ENCODE measurements around the gene UTS2R. TPM values are rescaled to one million over a fixed set of nuclear protein-coding genes. Genes with fewer than 3 reads are reported as not detected.
A peak's percentile ranks its signal among the peaks of the same experiment; 100 is the strongest.

Gene UTS2R
- total RNA-seq, 4 donors from 2014 or later: not detected

DNA sequence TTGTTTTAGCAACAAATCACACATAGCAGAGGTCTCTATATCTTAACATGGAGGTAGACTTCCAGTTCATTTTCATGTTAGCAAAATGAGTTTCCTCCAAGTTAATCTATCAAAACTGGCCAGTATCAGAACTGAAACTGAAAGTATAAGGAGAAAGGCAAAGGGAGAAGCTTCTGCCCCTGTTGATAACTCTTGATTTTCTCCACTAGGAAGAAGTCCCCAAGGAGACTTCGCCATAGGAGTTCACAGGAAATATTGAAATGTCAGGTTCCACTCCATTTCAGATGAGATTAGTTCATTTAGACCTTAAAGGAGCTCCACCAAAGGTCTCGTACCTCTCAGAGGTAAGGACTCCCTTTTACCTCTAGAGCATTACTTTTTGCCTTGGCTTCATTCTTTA lies 48.0 kb downstream of the UTS2R start:
- H3K4me1 ChIP-seq: peaks cover 0 to 3% of the 10 kb centered on the region in 2 donors
- H3K36me3 ChIP-seq: no peaks in the 10 kb centered on the region
- no peak overlapping the region for H3K4me3 ChIP-seq
- H3K27ac ChIP-seq: no peak overlapping the region
- H3K27me3 ChIP-seq: no peaks in the 10 kb centered on the region
- intact Hi-C loops (cut with DNase I; ENCODE audit: low total_unique reads): no loop called here
- no peaks in the 10 kb centered on the region for H3K9me3 ChIP-seq
- TF ChIP-seq, protein P1, sequence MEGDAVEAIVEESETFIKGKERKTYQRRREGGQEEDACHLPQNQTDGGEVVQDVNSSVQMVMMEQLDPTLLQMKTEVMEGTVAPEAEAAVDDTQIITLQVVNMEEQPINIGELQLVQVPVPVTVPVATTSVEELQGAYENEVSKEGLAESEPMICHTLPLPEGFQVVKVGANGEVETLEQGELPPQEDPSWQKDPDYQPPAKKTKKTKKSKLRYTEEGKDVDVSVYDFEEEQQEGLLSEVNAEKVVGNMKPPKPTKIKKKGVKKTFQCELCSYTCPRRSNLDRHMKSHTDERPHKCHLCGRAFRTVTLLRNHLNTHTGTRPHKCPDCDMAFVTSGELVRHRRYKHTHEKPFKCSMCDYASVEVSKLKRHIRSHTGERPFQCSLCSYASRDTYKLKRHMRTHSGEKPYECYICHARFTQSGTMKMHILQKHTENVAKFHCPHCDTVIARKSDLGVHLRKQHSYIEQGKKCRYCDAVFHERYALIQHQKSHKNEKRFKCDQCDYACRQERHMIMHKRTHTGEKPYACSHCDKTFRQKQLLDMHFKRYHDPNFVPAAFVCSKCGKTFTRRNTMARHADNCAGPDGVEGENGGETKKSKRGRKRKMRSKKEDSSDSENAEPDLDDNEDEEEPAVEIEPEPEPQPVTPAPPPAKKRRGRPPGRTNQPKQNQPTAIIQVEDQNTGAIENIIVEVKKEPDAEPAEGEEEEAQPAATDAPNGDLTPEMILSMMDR (IDR thresholded peaks at IDR 0.05): no peak
- TF ChIP-seq POLR2A (IDR thresholded peaks at IDR 0.05): no peak
- no peak for DNase-seq

DNA sequence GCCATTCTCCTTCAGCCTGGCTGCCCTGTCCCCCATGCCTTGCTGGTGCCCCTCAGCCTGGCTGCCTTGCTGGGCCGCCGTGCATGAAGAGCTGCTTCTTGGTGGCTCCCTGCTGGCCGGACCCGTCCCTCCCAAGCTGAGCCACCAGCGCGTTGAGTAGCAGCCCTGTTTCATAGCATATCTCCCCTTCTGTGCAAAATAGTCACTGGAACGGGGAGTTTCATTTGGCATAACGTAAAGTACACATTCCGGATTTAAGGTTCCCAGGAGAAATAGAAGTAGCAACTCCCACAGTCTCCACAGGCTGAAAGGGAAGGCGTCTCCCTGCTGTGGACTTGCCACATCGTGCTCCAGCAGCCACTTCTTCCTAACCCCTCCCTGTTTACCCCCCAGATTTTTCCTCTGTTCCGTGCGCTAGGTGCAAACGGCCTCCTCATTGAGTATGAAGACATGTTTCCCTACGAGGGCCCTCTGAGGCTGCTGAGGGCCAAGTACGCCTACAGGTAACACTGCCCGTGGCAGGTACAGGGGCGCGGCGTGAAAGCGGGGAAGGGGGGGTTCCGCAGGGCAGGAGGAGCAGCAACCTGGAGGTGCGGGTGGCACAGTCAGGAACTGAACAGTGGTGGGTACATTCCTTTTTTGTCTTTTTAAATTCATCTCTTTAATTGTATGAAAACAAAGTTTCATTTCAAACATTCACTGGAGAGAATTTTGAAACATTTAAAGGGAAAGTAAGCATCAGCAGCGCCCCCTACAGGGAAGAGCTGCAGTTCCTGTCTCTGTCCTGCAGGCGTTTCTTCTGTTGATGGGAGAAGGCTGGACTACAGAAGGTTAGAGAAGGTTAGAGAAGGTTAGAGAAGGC lies 52.7 kb downstream of the UTS2R start:
- no peak overlapping the region for H3K4me3 ChIP-seq
- intact Hi-C loops (cut with DNase I; ENCODE audit: low total_unique reads): no loop called here
- no peak for TF ChIP-seq POLR2A (IDR thresholded peaks at IDR 0.05)
- TF ChIP-seq, protein P1 (IDR thresholded peaks at IDR 0.05): peak; percentile 40 to 55 (median 51)

DNA sequence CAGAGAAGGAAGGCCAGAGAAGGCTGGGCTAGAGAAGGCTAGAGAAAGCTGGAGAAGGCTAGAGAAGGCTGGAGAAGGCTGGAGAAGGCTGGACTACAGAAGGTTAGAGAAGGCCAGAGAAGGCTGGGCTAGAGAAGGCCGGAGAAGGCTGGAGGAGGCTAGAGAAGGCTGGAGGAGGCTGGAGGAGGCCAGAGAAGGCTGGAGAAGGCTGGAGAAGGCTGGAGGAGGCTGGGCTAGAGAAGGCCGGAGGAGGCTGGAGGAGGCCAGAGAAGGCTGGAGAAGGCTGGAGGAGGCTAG lies 53.2 kb downstream of the UTS2R start:
- Histone ChIP-seq H3K4me1 (no peaks in the 10 kb centered on the region), H3K4me3 (no peak overlapping the region), H3K36me3 (no peaks in the 10 kb centered on the region), H3K9me3 (no peaks in the 10 kb centered on the region), H3K27ac (peak overlapping the region; percentile 66 to 68), H3K27me3 (no peaks in the 10 kb centered on the region)
- TF ChIP-seq, protein P1 (IDR thresholded peaks at IDR 0.05): peak in 1 of 4 experiments; percentile 1
- TF ChIP-seq POLR2A (IDR thresholded peaks at IDR 0.05): no peak
- intact Hi-C loops (cut with DNase I; ENCODE audit: low total_unique reads): no loop called here
- no peak for DNase-seq

More for the DNA sequence above, 52.7 kb downstream of the UTS2R start:
- Histone ChIP-seq H3K27ac (peak overlapping the region; percentile 66 to 68), H3K9me3 (no peaks in the 10 kb centered on the region), H3K4me1 (peaks cover 0 to under 1% of the 10 kb centered on the region in 2 donors), H3K27me3 (no peaks in the 10 kb centered on the region), H3K36me3 (no peaks in the 10 kb centered on the region)
- peak; percentile 55 to 61 for DNase-seq

Small RNAs within 50 kb of the gene (small RNA-seq; reads per million reads assigned to genes)
- gene RF00019: not detected

Other genes starting within 250 kb of the UTS2R start
- 10 to 100 TPM in 2 of 4 donors, 1 to 10 TPM in 2; 4.4 to 88.2 (median 17.6) TPM for gene CCDC57, start 158.9 kb upstream of the UTS2R start, total RNA-seq
- 10 to 100 TPM in 2 of 4 donors, 1 to 10 TPM in 2; 1.5 to 28.6 (median 12.2) TPM for gene SLC16A3, start 142.7 kb upstream of the UTS2R start, total RNA-seq
- 100 to 1,000 TPM in 1 of 4 donors, 10 to 100 TPM in 3; 16.5 to 173 (median 44.6) TPM for gene CSNK1D, start 98.1 kb upstream of the UTS2R start, total RNA-seq
- gene CD7, start 54.2 kb upstream of the UTS2R start, total RNA-seq: 1 to 10 TPM in 2 of 4 donors, not detected in 2; 2.1 to 4.1 TPM
- gene SECTM1, start 38.0 kb upstream of the UTS2R start, total RNA-seq: 10 to 100 TPM in 2 of 4 donors, 1 to 10 TPM in 2; 3.5 to 29.4 (median 9.0) TPM
- not detected for gene TEX19, start 12.5 kb upstream of the UTS2R start, total RNA-seq
- 10 to 100 TPM; 15.9 to 53.7 (median 39.8) TPM for gene HEXD, start 46.6 kb downstream of the UTS2R start, total RNA-seq
- gene OGFOD3, start 46.8 kb downstream of the UTS2R start, total RNA-seq: 10 to 100 TPM; 15.0 to 44.4 (median 24.8) TPM
- gene CYBC1, start 79.0 kb downstream of the UTS2R start, total RNA-seq: 10 to 100 TPM; 12.0 to 93.7 (median 32.5) TPM
- gene NARF, start 87.0 kb downstream of the UTS2R start, total RNA-seq: 10 to 100 TPM; 15.3 to 55.5 (median 33.3) TPM
- gene FOXK2, start 148.0 kb downstream of the UTS2R start, total RNA-seq: 10 to 100 TPM; 15.9 to 70.9 (median 42.7) TPM